ENCODE data around the gene MAD1L1. TPM values are rescaled to one million over a fixed set of nuclear protein-coding genes. Genes with fewer than 3 reads are reported as not detected.

Gene MAD1L1
- polyA plus RNA-seq, 3 donors from 2014 or later: 85.0 to 166 (median 97.0) TPM

- Mint-ChIP-seq H3K27me3 (ENCODE audit: low read depth in 3 of 3) (peaks cover 0 to 2% (median 0%) of the 10 kb centered on the region in 3 donors), H3K4me3 (no peak overlapping the region), H3K27ac (no peak overlapping the region), H3K4me1 (peaks cover 0 to 2% of the 10 kb centered on the region in 2 donors), H3K9me3 (peaks cover 0 to 1% (median 0%) of the 10 kb centered on the region in 6 donors), H3K36me3 (peaks cover 0 to 24% (median 24%) of the 10 kb centered on the region in 3 donors)
- no peak for DNase-seq
Measured at GRCh38 chr7:2196381-2197378, 36.1 kb downstream of the MAD1L1 start.

- H3K36me3 Mint-ChIP-seq: peaks cover 0 to 29% (median 28%) of the 10 kb centered on the region in 3 donors
- H3K4me3 Mint-ChIP-seq: no peak overlapping the region
- peaks cover 0 to 1% (median 0%) of the 10 kb centered on the region in 6 donors for H3K9me3 Mint-ChIP-seq
- no peak for DNase-seq
- no peak overlapping the region for H3K27ac Mint-ChIP-seq
- peaks cover 0 to 2% of the 10 kb centered on the region in 2 donors for H3K4me1 Mint-ChIP-seq
- H3K27me3 Mint-ChIP-seq (ENCODE audit: low read depth in 3 of 3): peaks cover 0 to 2% (median 0%) of the 10 kb centered on the region in 3 donors
Measured at GRCh38 chr7:2195400-2196246, 37.1 kb downstream of the MAD1L1 start.

- Mint-ChIP-seq H3K9me3 (no peaks in the 10 kb centered on the region), H3K4me3 (no peak overlapping the region), H3K27ac (no peak overlapping the region), H3K27me3 (ENCODE audit: low read depth in 3 of 3) (peaks cover 0 to 2% (median 0%) of the 10 kb centered on the region in 3 donors), H3K4me1 (peaks cover 0 to 2% of the 10 kb centered on the region in 2 donors), H3K36me3 (peaks cover 3 to 44% (median 37%) of the 10 kb centered on the region in 3 donors)
- no peak for DNase-seq
Measured at GRCh38 chr7:2193575-2194305, 39.0 kb downstream of the MAD1L1 start.

- Mint-ChIP-seq H3K9me3 (no peaks in the 10 kb centered on the region), H3K4me1 (peaks cover 0 to 2% of the 10 kb centered on the region in 2 donors), H3K27ac (peak overlapping the region in 1 of 6 donors; percentile 46), H3K36me3 (peaks cover 6 to 50% (median 44%) of the 10 kb centered on the region in 3 donors), H3K4me3 (no peak overlapping the region), H3K27me3 (ENCODE audit: low read depth in 3 of 3) (peaks cover 0 to 2% (median 0%) of the 10 kb centered on the region in 3 donors)
- no peak for DNase-seq
Measured at GRCh38 chr7:2192831-2193534, 39.8 kb downstream of the MAD1L1 start.

- H3K27me3 Mint-ChIP-seq (ENCODE audit: low read depth in 3 of 3): peaks cover 0 to 2% (median 0%) of the 10 kb centered on the region in 3 donors
- DNase-seq: no peak
- H3K4me1 Mint-ChIP-seq: no peaks in the 10 kb centered on the region
- H3K4me3 Mint-ChIP-seq: no peak overlapping the region
- H3K36me3 Mint-ChIP-seq: peaks cover 6 to 49% (median 33%) of the 10 kb centered on the region in 3 donors
- H3K9me3 Mint-ChIP-seq: no peaks in the 10 kb centered on the region
- peak overlapping the region in 1 of 6 donors; percentile 11 for H3K27ac Mint-ChIP-seq
Measured at GRCh38 chr7:2191016-2191415, 41.7 kb downstream of the MAD1L1 start.

GRCh38 chr7:2190531-2190930 is 42.2 kb downstream of the MAD1L1 start:
- DNase-seq: no peak
- Mint-ChIP-seq H3K4me3 (no peak overlapping the region), H3K36me3 (peaks cover 6 to 49% (median 28%) of the 10 kb centered on the region in 3 donors), H3K9me3 (no peaks in the 10 kb centered on the region), H3K4me1 (no peaks in the 10 kb centered on the region), H3K27ac (peak overlapping the region in 1 of 6 donors; percentile 11), H3K27me3 (ENCODE audit: low read depth in 3 of 3) (peaks cover 0 to 2% (median 0%) of the 10 kb centered on the region in 3 donors)

- no peaks in the 10 kb centered on the region for H3K27me3 Mint-ChIP-seq (ENCODE audit: low read depth in 3 of 3)
- peaks cover 10 to 49% (median 34%) of the 10 kb centered on the region in 3 donors for H3K36me3 Mint-ChIP-seq
- H3K27ac Mint-ChIP-seq: no peak overlapping the region
- no peaks in the 10 kb centered on the region for H3K9me3 Mint-ChIP-seq
- no peaks in the 10 kb centered on the region for H3K4me1 Mint-ChIP-seq
- DNase-seq: no peak
- no peak overlapping the region for H3K4me3 Mint-ChIP-seq
Measured at GRCh38 chr7:2186166-2186565, 46.6 kb downstream of the MAD1L1 start.

- Mint-ChIP-seq H3K9me3 (no peaks in the 10 kb centered on the region), H3K27ac (no peak overlapping the region), H3K4me3 (no peak overlapping the region), H3K27me3 (ENCODE audit: low read depth in 3 of 3) (no peaks in the 10 kb centered on the region), H3K36me3 (peaks cover 14 to 49% (median 35%) of the 10 kb centered on the region in 3 donors), H3K4me1 (no peaks in the 10 kb centered on the region)
- no peak for DNase-seq
Measured at GRCh38 chr7:2185715-2186114, 47.0 kb downstream of the MAD1L1 start.

GRCh38 chr7:2182461-2182860 is 50.3 kb downstream of the MAD1L1 start:
- Mint-ChIP-seq H3K4me1 (no peaks in the 10 kb centered on the region), H3K36me3 (peaks cover 10 to 31% (median 19%) of the 10 kb centered on the region in 3 donors)
- no peak for DNase-seq

GRCh38 chr7:2181077-2181854 is 51.5 kb downstream of the MAD1L1 start:
- Mint-ChIP-seq H3K36me3 (peaks cover 15 to 37% (median 19%) of the 10 kb centered on the region in 3 donors), H3K4me1 (no peaks in the 10 kb centered on the region), H3K9me3 (no peaks in the 10 kb centered on the region), H3K4me3 (no peak overlapping the region), H3K27me3 (ENCODE audit: low read depth in 3 of 3) (no peaks in the 10 kb centered on the region), H3K27ac (no peak overlapping the region)
- no peak for DNase-seq

More at GRCh38 chr7:2182461-2182860, 50.3 kb downstream of the MAD1L1 start:
- Mint-ChIP-seq H3K27ac (no peak overlapping the region), H3K4me3 (no peak overlapping the region), H3K27me3 (ENCODE audit: low read depth in 3 of 3) (no peaks in the 10 kb centered on the region), H3K9me3 (no peaks in the 10 kb centered on the region)

- Mint-ChIP-seq H3K27ac (no peak overlapping the region), H3K36me3 (peaks cover 15 to 30% (median 15%) of the 10 kb centered on the region in 3 donors)
Measured at GRCh38 chr7:2180081-2180480, 52.7 kb downstream of the MAD1L1 start.

GRCh38 chr7:2175514-2175913 is 57.2 kb downstream of the MAD1L1 start:
- peaks cover 0 to 2% (median 0%) of the 10 kb centered on the region in 3 donors for H3K27me3 Mint-ChIP-seq (ENCODE audit: low read depth in 3 of 3)

More at GRCh38 chr7:2180081-2180480, 52.7 kb downstream of the MAD1L1 start:
- H3K27me3 Mint-ChIP-seq (ENCODE audit: low read depth in 3 of 3): no peaks in the 10 kb centered on the region
- no peak overlapping the region for H3K4me3 Mint-ChIP-seq
- H3K9me3 Mint-ChIP-seq: no peaks in the 10 kb centered on the region
- DNase-seq: no peak
- H3K4me1 Mint-ChIP-seq: no peaks in the 10 kb centered on the region

More at GRCh38 chr7:2175514-2175913, 57.2 kb downstream of the MAD1L1 start:
- Mint-ChIP-seq H3K4me1 (peaks cover 8 to 11% of the 10 kb centered on the region in 2 donors), H3K27ac (no peak overlapping the region), H3K9me3 (no peaks in the 10 kb centered on the region), H3K4me3 (no peak overlapping the region), H3K36me3 (peaks cover 9 to 19% (median 16%) of the 10 kb centered on the region in 3 donors)
- no peak for DNase-seq
